GM21717 (cell line): ENCODE measurements around the gene EXOC5.

Experiments
- ATAC-seq: cut with Tn5 transposase; IDR thresholded peaks from one replicate; pipeline ENCODE4 v1.9.1; 2021; ENCODE audit warnings: mild to moderate bottlenecking, moderate library complexity; ENCODE audit not compliant: unreplicated experiment

Gene EXOC5

GRCh38 chr14:57168138-57168679 lies 100.5 kb downstream of the EXOC5 start:
- no peak for ATAC-seq

DNA sequence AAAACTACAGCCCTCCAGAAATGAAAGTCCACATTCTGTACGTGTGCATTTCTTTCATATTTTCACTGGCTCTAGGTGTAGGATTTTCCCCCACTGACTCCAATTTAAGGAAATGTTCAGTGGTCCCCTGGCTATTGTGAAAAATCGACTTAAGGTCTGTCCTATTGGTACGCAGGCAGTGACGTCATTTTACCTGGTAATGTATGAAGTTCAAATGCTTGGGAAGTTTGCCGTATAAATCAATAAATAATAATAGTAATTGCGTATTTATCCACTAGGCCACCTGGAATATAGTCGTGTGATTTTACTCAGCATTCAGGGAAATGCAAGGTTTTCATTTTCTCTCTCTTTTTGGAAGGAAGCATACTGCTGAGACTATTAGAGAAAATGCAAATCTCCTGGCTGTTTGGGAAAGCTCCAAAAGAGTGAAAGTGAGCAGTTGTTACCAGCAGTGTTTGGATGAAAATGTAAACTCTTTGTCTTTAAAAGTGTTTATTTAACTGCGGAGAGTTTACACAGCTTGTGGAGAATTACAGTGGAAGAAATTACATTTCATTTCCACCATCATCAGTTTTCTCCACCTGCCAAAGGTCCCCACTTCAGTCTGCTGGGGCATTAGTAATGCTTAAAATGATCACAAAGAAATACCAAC lies 107.0 kb downstream of the EXOC5 start:
- ATAC-seq: no peak

GRCh38 chr14:57160333-57160732 lies 108.4 kb downstream of the EXOC5 start:
- ATAC-seq: no peak

GRCh38 chr14:57153286-57153685 lies 115.4 kb downstream of the EXOC5 start:
- no peak for ATAC-seq
